ENCODE measurements around the gene GALT.

Gene GALT

GRCh38 chr9:34652602-34653000 is 6.1 kb downstream of the GALT start:
- H3K4me3 ChIP-seq (ENCODE audit: low read length): no peak overlapping the region
- TF ChIP-seq CTCF (IDR thresholded peaks at IDR 0.05; ENCODE audit: insufficient read depth, low read depth, low read length, missing control alignments): no peak
- DNase-seq (ENCODE audit: low read depth): no peak

- no peak for TF ChIP-seq CTCF (IDR thresholded peaks at IDR 0.05; ENCODE audit: insufficient read depth, low read depth, low read length, missing control alignments)
- H3K4me3 ChIP-seq (ENCODE audit: low read length): no peak overlapping the region
- DNase-seq (ENCODE audit: low read depth): no peak
Measured at GRCh38 chr9:34653151-34654072, 6.9 kb downstream of the GALT start.

DNA sequence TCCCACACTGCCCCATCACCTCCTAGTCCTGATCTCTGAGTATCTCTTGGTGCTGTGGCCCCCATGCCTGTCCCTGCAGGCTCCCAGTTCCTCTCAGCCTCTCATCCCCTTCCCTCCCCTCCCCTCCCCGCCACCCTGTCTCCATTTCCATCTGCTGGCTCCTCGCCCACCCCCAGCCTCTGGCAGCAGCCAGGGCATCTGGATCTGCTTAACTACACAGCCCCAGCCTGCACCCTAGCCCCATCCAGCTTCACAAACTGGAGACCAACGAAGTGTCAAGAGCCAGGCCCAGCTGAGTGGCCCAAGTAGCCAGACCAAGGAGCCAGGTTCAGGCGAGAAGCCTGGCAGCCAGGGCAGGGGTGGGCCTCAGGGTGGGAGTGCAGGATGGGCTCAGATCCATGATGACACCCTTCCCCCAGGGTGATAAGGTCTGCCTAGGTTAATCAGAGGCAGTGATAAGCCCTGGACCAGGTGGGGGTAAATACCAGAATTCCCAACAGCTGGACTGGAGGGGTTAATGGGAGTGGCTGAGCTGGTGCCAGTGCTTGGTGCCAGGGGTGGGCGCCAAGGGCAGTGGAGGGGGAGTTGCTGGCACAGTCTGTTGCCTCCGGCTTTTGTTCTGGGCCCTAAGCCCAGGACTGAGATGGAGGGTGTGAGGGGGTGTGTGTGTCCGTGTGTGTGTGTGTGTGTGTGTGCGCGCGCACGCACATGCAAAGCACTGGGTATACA is 8.0 kb downstream of the GALT start:
- no peak overlapping the region for H3K4me3 ChIP-seq (ENCODE audit: low read length)
- no peak for DNase-seq (ENCODE audit: low read depth)
- no peak for TF ChIP-seq CTCF (IDR thresholded peaks at IDR 0.05; ENCODE audit: insufficient read depth, low read depth, low read length, missing control alignments)

DNA sequence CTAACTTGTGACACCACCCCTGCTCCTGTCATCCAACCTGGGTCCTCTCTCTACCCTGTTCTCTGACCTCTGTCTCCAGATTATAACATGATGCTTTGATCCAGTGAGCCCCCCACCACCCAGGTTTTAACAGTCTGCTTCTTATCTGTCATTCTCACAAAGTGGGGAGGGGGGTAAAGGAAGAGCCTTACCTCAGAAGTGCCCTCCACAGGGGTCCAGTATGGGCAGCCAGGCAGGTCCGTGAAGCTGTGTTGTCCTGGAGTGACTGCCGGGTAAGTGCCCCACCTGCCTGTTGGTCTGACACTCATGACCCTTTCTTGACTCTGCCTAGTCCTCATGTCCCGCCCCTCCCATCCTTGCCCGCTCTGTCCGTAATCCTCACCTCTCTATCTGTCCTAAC is 8.9 kb downstream of the GALT start:
- no peak for DNase-seq (ENCODE audit: low read depth)
- no peak for TF ChIP-seq CTCF (IDR thresholded peaks at IDR 0.05; ENCODE audit: insufficient read depth, low read depth, low read length, missing control alignments)
- no peak overlapping the region for H3K4me3 ChIP-seq (ENCODE audit: low read length)

- no peak overlapping the region for H3K4me3 ChIP-seq (ENCODE audit: low read length)
- TF ChIP-seq CTCF (IDR thresholded peaks at IDR 0.05; ENCODE audit: insufficient read depth, low read depth, low read length, missing control alignments): no peak
- no peak for DNase-seq (ENCODE audit: low read depth)
Measured at GRCh38 chr9:34656992-34657391, 10.5 kb downstream of the GALT start.

GRCh38 chr9:34658461-34658860 is 12.0 kb downstream of the GALT start:
- no peak overlapping the region for H3K4me3 ChIP-seq (ENCODE audit: low read length)
- no peak for TF ChIP-seq CTCF (IDR thresholded peaks at IDR 0.05; ENCODE audit: insufficient read depth, low read depth, low read length, missing control alignments)
- no peak for DNase-seq (ENCODE audit: low read depth)
